Psoas muscle (tissue), 8 donors: Measurements from ENCODE around the gene STAB2. TPM values are rescaled to one million over a fixed set of nuclear protein-coding genes. Genes with fewer than 3 reads are reported as not detected.
A peak's percentile ranks its signal among the peaks of the same experiment; 100 is the strongest.

Experiments
- ATAC-seq, 4 donors: fragments of 200-7000 bp; cut with Tn5 transposase; one replicate each; pipeline ENCODE4 v1.9.1; 2020; ENCODE audit warnings: moderate library complexity in 3 of 4, mild to moderate bottlenecking in 2 of 4
- DNase-seq, 2 donors: peaks; one replicate each; pipeline ENCODE4 v3.0.0-alpha.2; 2020
- H3K27ac ChIP-seq: fragments of 200-600 bp; one replicate; pipeline ENCODE4 v1.8.0; 2022
- H3K27me3 ChIP-seq, 3 donors: fragments of 200-600 bp in 1 of 3; one replicate each; pipeline versions ENCODE4 v1.6.1 to v1.8.0; 2013 to 2022; ENCODE audit warnings: low read length in 2 of 3, mild to moderate bottlenecking in 2 of 3, moderate library complexity in 1 of 3; ENCODE audit not compliant: insufficient read depth in 3 of 3
- H3K36me3 ChIP-seq, 2 donors: fragments of 200-600 bp in 1 of 2; one replicate each; pipeline versions ENCODE4 v1.6.1 to v1.8.0; 2013 to 2022; ENCODE audit warnings: low read depth in 1 of 2, mild to moderate bottlenecking in 1 of 2, moderate library complexity in 1 of 2; ENCODE audit not compliant: insufficient read depth in 1 of 2
- H3K4me1 ChIP-seq: fragments of 200-600 bp; one replicate; pipeline ENCODE4 v1.8.0; 2022
- H3K4me3 ChIP-seq: fragments of 200-600 bp; one replicate; pipeline ENCODE4 v1.8.0; 2022; ENCODE audit warnings: mild to moderate bottlenecking
- H3K9me3 ChIP-seq: fragments of 200-600 bp; one replicate; pipeline ENCODE4 v1.8.0; 2022
- CTCF ChIP-seq: fragments of 200-600 bp; IDR thresholded peaks from one replicate; pipeline ENCODE4 v1.8.0; 2022; ENCODE audit warnings: antibody characterized with exemption
- WGBS, 3 donors: extraction: QIAGEN DNeasy Blood & Tissue Kit; methylation state at CpG; one replicate each; pipeline versions ENCODE4 v1.1.6 to v1.1.7; 2013; 5-methylcytosine and 5-hydroxymethylcytosine counted together
- intact Hi-C, 2 donors: fragments of 100-400 bp; cut with DNase I; formaldehyde crosslinking; loops; one replicate each; pipeline versions ENCODE4 v1.11.0 to v1.14.2; 2022
- polyA plus RNA-seq, 3 donors: library from polyadenylated mRNA; stranded (reverse); fragments of 200-250 nt; gene quantifications; one replicate each; pipeline ENCODE4 v1.2.3, GENCODE V29; 2013
- total RNA-seq, 4 donors: library from RNA; stranded (reverse); fragmentation: NEBNext Ultra II Directional in 2 of 4; extraction: Animal tissue kit (Norgen Biotek cat#: 25700) in 2 of 4; gene quantifications; one replicate each; pipeline versions ENCODE4 v1.2.1 to v1.2.4, GENCODE V29; 2021 to 2023
- donor health status: healthy with polysubstance abuse.
- donor health status: DM: no; HTN: no; CAD: no; lungs with moderate emphysema.
- donor health status: Bipolar disorder and iron deficiency.
- donor health status: healthy.
- donor health status: DM: yes; HTN: yes; CAD: no.
- donor health status: DM: no; HTN: no; CAD: no.
- donor health status: DM: no; HTN: no; CAD: no.
- donor health status: DM: yes; HTN: yes; CAD: no.

The STAB2 gene
- total and polyA plus RNA-seq, 7 donors = under 0.01 to 0.32 (median 0.06) TPM; not detected in 2

- no peaks in the 10 kb centered on the region for H3K27me3 ChIP-seq
- no peaks in the 10 kb centered on the region for H3K9me3 ChIP-seq
- ATAC-seq (no peak), DNase-seq (no peak)
- H3K4me3 ChIP-seq = no peak overlapping the region
- 82 to 85% (median 84%) methylated on average over 7 of the region's 7 CpGs for WGBS, 3 donors
- intact Hi-C loops = no loop called here
- H3K27ac ChIP-seq = no peak overlapping the region
- H3K36me3 ChIP-seq = no peaks in the 10 kb centered on the region
- no peaks in the 10 kb centered on the region for H3K4me1 ChIP-seq
- TF ChIP-seq CTCF = no peak
These were observed 92.5 kb downstream of the STAB2 start for GRCh38 chr12:103679421-103680170.

GRCh38 chr12:103680591-103681141 is 93.6 kb downstream of the STAB2 start:
- no peaks in the 10 kb centered on the region for H3K4me1 ChIP-seq
- no peaks in the 10 kb centered on the region for H3K9me3 ChIP-seq
- no peak overlapping the region for H3K4me3 ChIP-seq
- no peak overlapping the region for H3K27ac ChIP-seq
- no peaks in the 10 kb centered on the region for H3K27me3 ChIP-seq
- 27 to 38% (median 30%) methylated on average over 7 of the region's 7 CpGs for WGBS, 3 donors
- no peak for TF ChIP-seq CTCF
- ATAC-seq (peak in 1 of 4 donors; percentile 37), DNase-seq (peak in 1 of 2 donors; percentile 21)
- intact Hi-C loops = no loop called here
- H3K36me3 ChIP-seq = no peaks in the 10 kb centered on the region

- TF ChIP-seq CTCF = no peak
- Histone ChIP-seq H3K4me3 (no peak overlapping the region), H3K27ac (no peak overlapping the region)
These were observed 99.0 kb downstream of the STAB2 start for GRCh38 chr12:103686026-103686425.

GRCh38 chr12:103687253-103687652 is 100.2 kb downstream of the STAB2 start:
- TF ChIP-seq CTCF = no peak
- 69 to 95% (median 77%) methylated on average over 2 of the region's 2 CpGs for WGBS, 3 donors
- DNase-seq (no peak), ATAC-seq (no peak)
- Histone ChIP-seq H3K27ac (no peak overlapping the region), H3K4me3 (no peak overlapping the region), H3K27me3 (no peaks in the 10 kb centered on the region), H3K4me1 (no peaks in the 10 kb centered on the region), H3K9me3 (no peaks in the 10 kb centered on the region), H3K36me3 (no peaks in the 10 kb centered on the region)
- intact Hi-C loops = no loop called here

More at GRCh38 chr12:103686026-103686425, 99.0 kb downstream of the STAB2 start:
- Histone ChIP-seq H3K4me1 (no peaks in the 10 kb centered on the region), H3K36me3 (no peaks in the 10 kb centered on the region), H3K27me3 (no peaks in the 10 kb centered on the region), H3K9me3 (no peaks in the 10 kb centered on the region)
- intact Hi-C loops = no loop called here
- WGBS, 3 donors = 61 to 67% (median 66%) methylated on average over 6 of the region's 6 CpGs
- DNase-seq (no peak), ATAC-seq (no peak)
